Measurements from ENCODE around the gene CMTM7. TPM values are rescaled to one million over a fixed set of nuclear protein-coding genes. Genes with fewer than 3 reads are reported as not detected.

Gene CMTM7
- total RNA-seq, 1 donor from 2014 or later: 24.6 TPM

DNA sequence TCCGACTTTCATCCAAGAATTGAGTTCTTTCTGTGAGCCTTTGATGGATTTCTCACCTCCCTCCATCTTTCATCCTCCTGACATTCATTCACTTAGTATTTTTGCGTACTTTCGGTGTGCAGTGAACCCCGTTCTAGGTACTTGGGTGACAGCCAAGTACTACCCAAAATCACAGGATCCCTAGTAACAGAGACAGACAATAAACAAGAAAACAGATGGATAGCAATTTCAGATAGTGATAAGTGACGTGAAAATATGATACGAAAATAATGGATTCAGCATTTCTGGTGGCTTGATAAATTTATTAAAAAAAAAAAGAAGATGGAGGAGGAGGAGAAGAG is 111.3 kb downstream of the CMTM7 start:
- Mint-ChIP-seq H3K27me3 (no peaks in the 10 kb centered on the region), H3K36me3 (ENCODE audit: insufficient read depth) (peaks cover 1% of the 10 kb centered on the region), H3K27ac (peak overlapping the region; percentile 75), H3K9me3 (ENCODE audit: low read depth) (no peaks in the 10 kb centered on the region), H3K4me3 (ENCODE audit: low read depth) (peak overlapping the region; percentile 96), H3K4me1 (ENCODE audit: low read depth) (peaks cover 23% of the 10 kb centered on the region)
- TF ChIP-seq, protein P1, sequence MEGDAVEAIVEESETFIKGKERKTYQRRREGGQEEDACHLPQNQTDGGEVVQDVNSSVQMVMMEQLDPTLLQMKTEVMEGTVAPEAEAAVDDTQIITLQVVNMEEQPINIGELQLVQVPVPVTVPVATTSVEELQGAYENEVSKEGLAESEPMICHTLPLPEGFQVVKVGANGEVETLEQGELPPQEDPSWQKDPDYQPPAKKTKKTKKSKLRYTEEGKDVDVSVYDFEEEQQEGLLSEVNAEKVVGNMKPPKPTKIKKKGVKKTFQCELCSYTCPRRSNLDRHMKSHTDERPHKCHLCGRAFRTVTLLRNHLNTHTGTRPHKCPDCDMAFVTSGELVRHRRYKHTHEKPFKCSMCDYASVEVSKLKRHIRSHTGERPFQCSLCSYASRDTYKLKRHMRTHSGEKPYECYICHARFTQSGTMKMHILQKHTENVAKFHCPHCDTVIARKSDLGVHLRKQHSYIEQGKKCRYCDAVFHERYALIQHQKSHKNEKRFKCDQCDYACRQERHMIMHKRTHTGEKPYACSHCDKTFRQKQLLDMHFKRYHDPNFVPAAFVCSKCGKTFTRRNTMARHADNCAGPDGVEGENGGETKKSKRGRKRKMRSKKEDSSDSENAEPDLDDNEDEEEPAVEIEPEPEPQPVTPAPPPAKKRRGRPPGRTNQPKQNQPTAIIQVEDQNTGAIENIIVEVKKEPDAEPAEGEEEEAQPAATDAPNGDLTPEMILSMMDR (IDR thresholded peaks at IDR 0.05; ENCODE audit: unreplicated experiment): no peak
- no peak for DNase-seq (ENCODE audit: low spot score, unreplicated experiment)

Other genes with a start within 250 kb of the CMTM7 start
- 33.8 and 39.1 TPM in 2 replicates for gene CMTM8, start 153.2 kb upstream of the CMTM7 start, total RNA-seq
- 50.6 and 52.7 TPM in 2 replicates for gene CMTM6, start 111.0 kb downstream of the CMTM7 start, total RNA-seq
- gene DYNC1LI1, start 179.0 kb downstream of the CMTM7 start, total RNA-seq: 43.8 and 49.2 TPM in 2 replicates